Suprapubic skin (tissue), 4 donors: Measurements from ENCODE around the gene CLMN. TPM values are rescaled to one million over a fixed set of nuclear protein-coding genes. Genes with fewer than 3 reads are reported as not detected.

Experiments
- DNase-seq, 2 donors: peaks; one replicate each; pipeline ENCODE4 v3.0.0-alpha.2; 2019; ENCODE audit warnings: low spot score in 2 of 2
- H3K27ac ChIP-seq: fragments of 200-600 bp; sonication (generic); one replicate; pipeline ENCODE4 v1.5.1; 2019
- H3K27me3 ChIP-seq: fragments of 200-600 bp; sonication (generic); one replicate; pipeline ENCODE4 v1.5.1; 2019
- H3K36me3 ChIP-seq: fragments of 200-600 bp; sonication (generic); one replicate; pipeline ENCODE4 v1.5.1; 2019
- H3K4me1 ChIP-seq: fragments of 200-600 bp; sonication (generic); one replicate; pipeline ENCODE4 v1.5.1; 2019
- H3K4me3 ChIP-seq: fragments of 200-600 bp; sonication (generic); one replicate; pipeline ENCODE4 v1.5.1; 2019; ENCODE audit warnings: mild to moderate bottlenecking
- H3K9me3 ChIP-seq: fragments of 200-600 bp; sonication (generic); one replicate; pipeline ENCODE4 v1.5.1; 2019
- CTCF ChIP-seq, 2 donors: fragments of 200-600 bp in 1 of 2; fragments of 450-650 bp in 1 of 2; sonication (generic) in 1 of 2; IDR thresholded peaks; one replicate each; pipeline ENCODE4 v1.5.1; 2016 to 2019; ENCODE audit warnings: antibody characterized with exemption in 2 of 2, mild to moderate bottlenecking in 1 of 2, moderate library complexity in 1 of 2
- EP300 ChIP-seq: sonication (generic); formaldehyde crosslinking; IDR thresholded peaks from one replicate; pipeline ENCODE4 v1.6.1; 2017; ENCODE audit warnings: antibody characterized with exemption
- POLR2A ChIP-seq, 2 donors: fragments of 450-650 bp; IDR thresholded peaks; one replicate each; pipeline ENCODE4 v1.6.1; 2017; ENCODE audit warnings: antibody characterized with exemption in 2 of 2, mild to moderate bottlenecking in 2 of 2, moderate library complexity in 2 of 2
- POLR2AphosphoS5 ChIP-seq, 3 donors: sonication (generic); formaldehyde crosslinking; IDR thresholded peaks; one replicate each; pipeline ENCODE4 v1.6.1; 2017; ENCODE audit warnings: antibody characterized with exemption in 3 of 3
- WGBS: methylation state at CpG from one replicate; pipeline ENCODE4 v1.1.5; 2018; 5-methylcytosine and 5-hydroxymethylcytosine counted together
- total RNA-seq, 4 donors: library from RNA; depleted of rRNA; stranded (reverse); fragments of >200 nt; gene quantifications; one replicate each; pipeline ENCODE4 v1.1.0, GENCODE V29; 2016

The CLMN gene
- total RNA-seq, 4 donors from 2014 or later: 5.0 to 25.7 (median 7.0) TPM

GRCh38 chr14:95237121-95237957, 82.4 kb downstream of the CLMN start:
- Histone ChIP-seq H3K36me3 (no peaks in the 10 kb centered on the region), H3K4me3 (no peak overlapping the region), H3K4me1 (peaks cover 34% of the 10 kb centered on the region), H3K27ac (no peak overlapping the region), H3K9me3 (no peaks in the 10 kb centered on the region), H3K27me3 (no peaks in the 10 kb centered on the region)
- no peak for DNase-seq
- 78% methylated on average over 12 of the region's 17 CpGs for WGBS
- TF ChIP-seq EP300: no peak
- TF ChIP-seq CTCF (IDR thresholded peaks at IDR 0.05): no peak
- TF ChIP-seq POLR2AphosphoS5 (IDR thresholded peaks at IDR 0.05): no peak
- no peak for TF ChIP-seq POLR2A (IDR thresholded peaks at IDR 0.05)

GRCh38 chr14:95236221-95236620, 83.5 kb downstream of the CLMN start:
- Histone ChIP-seq H3K4me3 (no peak overlapping the region), H3K27ac (no peak overlapping the region), H3K36me3 (no peaks in the 10 kb centered on the region), H3K27me3 (no peaks in the 10 kb centered on the region), H3K4me1 (peaks cover 39% of the 10 kb centered on the region), H3K9me3 (no peaks in the 10 kb centered on the region)
- WGBS: 53% methylated on average over 8 of the region's 12 CpGs
- DNase-seq: no peak
- TF ChIP-seq POLR2AphosphoS5 (IDR thresholded peaks at IDR 0.05): no peak
- TF ChIP-seq POLR2A (IDR thresholded peaks at IDR 0.05): no peak
- no peak for TF ChIP-seq CTCF (IDR thresholded peaks at IDR 0.05)
- no peak for TF ChIP-seq EP300

- H3K9me3 ChIP-seq: no peaks in the 10 kb centered on the region
- H3K27ac ChIP-seq: no peak overlapping the region
- TF ChIP-seq EP300 (no peak), POLR2A (IDR thresholded peaks at IDR 0.05) (no peak), CTCF (IDR thresholded peaks at IDR 0.05) (no peak), POLR2AphosphoS5 (IDR thresholded peaks at IDR 0.05) (no peak)
- no peak overlapping the region for H3K4me3 ChIP-seq
- no peak for DNase-seq
- H3K4me1 ChIP-seq: peaks cover 35% of the 10 kb centered on the region
- H3K36me3 ChIP-seq: no peaks in the 10 kb centered on the region
- no peaks in the 10 kb centered on the region for H3K27me3 ChIP-seq
- 93% methylated on average over 11 of the region's 14 CpGs for WGBS
These were observed 83.9 kb downstream of the CLMN start for GRCh38 chr14:95235767-95236166.

- peaks cover 35% of the 10 kb centered on the region for H3K4me1 ChIP-seq
- no peaks in the 10 kb centered on the region for H3K36me3 ChIP-seq
- no peaks in the 10 kb centered on the region for H3K9me3 ChIP-seq
- DNase-seq: no peak
- H3K27ac ChIP-seq: no peak overlapping the region
- no peak overlapping the region for H3K4me3 ChIP-seq
- TF ChIP-seq EP300 (no peak), POLR2AphosphoS5 (IDR thresholded peaks at IDR 0.05) (no peak), CTCF (IDR thresholded peaks at IDR 0.05) (no peak), POLR2A (IDR thresholded peaks at IDR 0.05) (no peak)
- 81% methylated on average over 3 of the region's 4 CpGs for WGBS
- no peaks in the 10 kb centered on the region for H3K27me3 ChIP-seq
These were observed 84.4 kb downstream of the CLMN start for GRCh38 chr14:95235351-95235750.

- Histone ChIP-seq H3K27me3 (no peaks in the 10 kb centered on the region), H3K27ac (no peak overlapping the region), H3K4me1 (peaks cover 35% of the 10 kb centered on the region), H3K4me3 (no peak overlapping the region), H3K9me3 (no peaks in the 10 kb centered on the region), H3K36me3 (no peaks in the 10 kb centered on the region)
- 54% methylated on average over 8 of the region's 8 CpGs for WGBS
- TF ChIP-seq POLR2AphosphoS5 (IDR thresholded peaks at IDR 0.05) (no peak), POLR2A (IDR thresholded peaks at IDR 0.05) (no peak), EP300 (no peak), CTCF (IDR thresholded peaks at IDR 0.05) (no peak)
- no peak for DNase-seq
These were observed 85.3 kb downstream of the CLMN start for GRCh38 chr14:95234426-95234825.
